Upper lobe of left lung (tissue), 4 donors: ENCODE data around the gene TRIM10.
"Not testable (repeated sequence)": the region's sequence is repeated elsewhere in the genome, so short reads cannot be mapped to it uniquely, and the experiment has no call there.

Experiments used
- CTCF ChIP-seq, 6 experiments: fragments of 450-650 bp in 4 of 6; fragments of 200-600 bp in 2 of 6; sonication (generic) in 2 of 6; IDR thresholded peaks; one replicate each; pipeline ENCODE4 v1.5.1; 2016 to 2019; ENCODE audit warnings: antibody characterized with exemption in 6 of 6
- EP300 ChIP-seq, 4 donors: sonication (generic); formaldehyde crosslinking; IDR thresholded peaks; one replicate each; pipeline ENCODE4 v1.5.1; 2017; ENCODE audit warnings: antibody characterized with exemption in 4 of 4, control low read depth in 2 of 4
- POLR2A ChIP-seq, 4 donors: fragments of 450-650 bp; IDR thresholded peaks; one replicate each; pipeline ENCODE4 v1.5.1; 2016 to 2017; ENCODE audit warnings: antibody characterized with exemption in 4 of 4, mild to moderate bottlenecking in 2 of 4

- not testable (repeated sequence) for TF ChIP-seq CTCF, POLR2A, EP300 (IDR thresholded peaks at IDR 0.05)
These were observed 20.8 kb downstream of the TRIM10 start for GRCh38 chr6:30140240-30140639.
